ENCODE measurements around the gene KAT6B. TPM values are rescaled to one million over a fixed set of nuclear protein-coding genes. Genes with fewer than 3 reads are reported as not detected.

Gene KAT6B
- total and polyA plus RNA-seq, 2 of the 8 experiments (the other 6 are each of a cell fraction or from before 2014, with no cell fraction given): 7.3 to 30.8 TPM

GRCh38 chr10:74988832-74989561 lies 162.6 kb downstream of the KAT6B start:
- ChIA-PET POLR2A (ENCODE audit: partially characterized antibody) (no interaction called here), CTCF (ENCODE audit: partially characterized antibody) (interaction anchor here (0.7 to 2.6 kb wide), 3 partner anchors 13 to 284 kb away, joined by 3 to 12 read pairs (median 4); no protein-coding TSS in a partner anchor)
- Histone ChIP-seq H2BK15ac (ENCODE audit: low read length) (no peak overlapping the region), H2BK20ac (ENCODE audit: low read length) (no peak overlapping the region), H3K4ac (replicated peaks; ENCODE audit: insufficient read length, low read depth, low read length) (no peak overlapping the region), H4K5ac (ENCODE audit: insufficient read length, low read depth, low read length) (no peak overlapping the region), H3K56ac (replicated peaks; ENCODE audit: insufficient read length, low read depth, low read length) (no peak overlapping the region), H2BK120ac (replicated peaks; ENCODE audit: low read depth, low read length) (no peak overlapping the region), H3K27ac (ENCODE audit: low read depth, low read length) (no peak overlapping the region), H4K91ac (replicated peaks; ENCODE audit: insufficient read length, low read length) (no peak overlapping the region), H3K79me2 (ENCODE audit: control insufficient read depth in 1 of 2, insufficient read depth in 2 of 2, low read length in 2 of 2) (no peaks in the 10 kb centered on the region), H3K4me1 (replicated peaks in 1 of 4; ENCODE audit: control insufficient read depth in 3 of 4, insufficient read depth in 4 of 4, low read length in 3 of 4) (no peaks in the 10 kb centered on the region), H4K20me1 (replicated peaks in 1 of 2; ENCODE audit: control insufficient read depth in 1 of 2, insufficient read depth in 2 of 2, low read length in 2 of 2) (no peaks in the 10 kb centered on the region), H2AK5ac (ENCODE audit: low read depth, low read length) (no peak overlapping the region), H3K27me3 (replicated peaks in 1 of 4; ENCODE audit: control insufficient read depth in 3 of 4, extremely low read depth in 1 of 4, insufficient read depth in 3 of 4, low read length in 3 of 4) (no peaks in the 10 kb centered on the region), H3K4me3 (ENCODE audit: extremely low read depth in 1 of 4, insufficient read depth in 2 of 4, low read depth in 3 of 4, low read length in 4 of 4) (no peak overlapping the region), H3K14ac (ENCODE audit: insufficient read length) (no peak overlapping the region), H3K36me3 (ENCODE audit: control insufficient read depth in 2 of 4, insufficient read depth in 4 of 4, low read length in 3 of 4) (peaks cover 0 to 3% (median 1%) of the 10 kb centered on the region in 4 experiments; a peak in 2 of 8 replicates), H3K23ac (ENCODE audit: insufficient read length) (no peak overlapping the region), H4K8ac (ENCODE audit: extremely low read depth, insufficient read depth, low read length) (no peak overlapping the region), H2BK12ac (ENCODE audit: low read depth, low read length) (no peak overlapping the region), H3K9me3 (ENCODE audit: insufficient read depth in 2 of 2, low read depth in 1 of 2, low read length in 1 of 2) (no peaks in the 10 kb centered on the region), H2BK5ac (ENCODE audit: low read depth, low read length) (no peak overlapping the region), H3K18ac (ENCODE audit: extremely low read depth, low read length) (no peak overlapping the region), H3K9ac (replicated peaks in 1 of 4; ENCODE audit: extremely low read depth in 1 of 4, low read depth in 3 of 4, low read length in 3 of 4) (no peak overlapping the region), H2AFZ (ENCODE audit: low read length) (no peak overlapping the region), H3K79me1 (ENCODE audit: low read depth, low read length) (no peaks in the 10 kb centered on the region), H3K4me2 (ENCODE audit: insufficient read depth in 1 of 2, low read depth in 2 of 2, low read length in 2 of 2) (no peak overlapping the region), H3K23me2 (ENCODE audit: low read depth, low read length) (no peaks in the 10 kb centered on the region)
- FAIRE-seq (no peak), DNase-seq (ENCODE audit: low read depth in 1 of 2, low spot score in 2 of 2) (no peak)
- WGBS, 2 experiments (ENCODE audit: extremely low coverage in 1 of 2, insufficient coverage in 1 of 2, insufficient read length in 1 of 2, insufficient replicate concordance in 2 of 2, low coverage in 1 of 2, low lambda C conversion rate in 2 of 2, missing lambda C conversion rate in 1 of 2): 91 to 100% methylated on average over 1 to 5 of the region's 5 CpGs
- TF ChIP-seq RAD21 (IDR thresholded peaks at IDR 0.05 in 1 of 2, conservative IDR thresholded peaks at IDR 0.05 in 1 of 2; ENCODE audit: low read depth in 2 of 2, low read length in 2 of 2) (no peak), ATF3 (IDR thresholded peaks at IDR 0.05; ENCODE audit: insufficient read depth, low read depth, low read length) (no peak), CTBP2 (IDR thresholded peaks at IDR 0.05; ENCODE audit: borderline replicate concordance, insufficient read depth, insufficient read length, low read length) (no peak), GTF2F1 (IDR thresholded peaks at IDR 0.05; ENCODE audit: borderline replicate concordance, low read depth, low read length) (no peak), EGR1 (IDR thresholded peaks at IDR 0.05; ENCODE audit: borderline replicate concordance, low read depth, low read length) (no peak), TAF1 (IDR thresholded peaks at IDR 0.05; ENCODE audit: low read depth, low read length) (no peak), HDAC6 (IDR thresholded peaks at IDR 0.05; ENCODE audit: low read depth, low read length) (no peak), ASH2L (IDR thresholded peaks at IDR 0.05; ENCODE audit: low read length) (no peak)
- TF ChIP-seq, protein P1, sequence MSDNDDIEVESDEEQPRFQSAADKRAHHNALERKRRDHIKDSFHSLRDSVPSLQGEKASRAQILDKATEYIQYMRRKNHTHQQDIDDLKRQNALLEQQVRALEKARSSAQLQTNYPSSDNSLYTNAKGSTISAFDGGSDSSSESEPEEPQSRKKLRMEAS (IDR thresholded peaks at IDR 0.05): no peak
- TF ChIP-seq, protein P2, sequence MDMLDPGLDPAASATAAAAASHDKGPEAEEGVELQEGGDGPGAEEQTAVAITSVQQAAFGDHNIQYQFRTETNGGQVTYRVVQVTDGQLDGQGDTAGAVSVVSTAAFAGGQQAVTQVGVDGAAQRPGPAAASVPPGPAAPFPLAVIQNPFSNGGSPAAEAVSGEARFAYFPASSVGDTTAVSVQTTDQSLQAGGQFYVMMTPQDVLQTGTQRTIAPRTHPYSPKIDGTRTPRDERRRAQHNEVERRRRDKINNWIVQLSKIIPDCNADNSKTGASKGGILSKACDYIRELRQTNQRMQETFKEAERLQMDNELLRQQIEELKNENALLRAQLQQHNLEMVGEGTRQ (IDR thresholded peaks at IDR 0.05; ENCODE audit: low read length): no peak

All from H1 (cell line).